H1 (cell line): ENCODE results near the gene ATG9B. TPM values are rescaled to one million over a fixed set of nuclear protein-coding genes. Genes with fewer than 3 reads are reported as not detected.

Source experiments
- CTCF ChIA-PET: fragments of 300-600 bp; sonication (Branson Sonifier 250); formaldehyde crosslinking; loops from one replicate; lab custom pipeline; 2021; ENCODE audit not compliant: partially characterized antibody; lab: Charles Lee
- POLR2A ChIA-PET: fragments of 300-600 bp; sonication (Branson Sonifier 250); formaldehyde crosslinking; loops from one replicate; lab custom pipeline; 2021; ENCODE audit warnings: inconsistent platforms; ENCODE audit not compliant: partially characterized antibody; lab: Charles Lee
- DNase-seq, 2 experiments: peaks; one replicate each; pipeline versions ENCODE4 v3.0.0 to v3.0.0-alpha.2; 2010 to 2022; ENCODE audit warnings: low spot score in 2 of 2, low read depth in 1 of 2, mixed read lengths in 1 of 2
- FAIRE-seq: peaks from 2 replicates; lab custom pipeline; 2011; peaks lifted over from hg19 to GRCh38; lab: Jason Lieb, UNC
- H2AFZ ChIP-seq: 2 replicates; pipeline ENCODE4 v1.8.1; 2012; ENCODE audit warnings: low read length, inconsistent platforms
- H2AK5ac ChIP-seq: 2 replicates; pipeline ENCODE4 v1.6.1; 2013; ENCODE audit warnings: low read depth, low read length
- H2BK120ac ChIP-seq: replicated peaks from 2 replicates; pipeline ENCODE3; 2013; ENCODE audit warnings: low read depth, low read length, inconsistent platforms
- H2BK12ac ChIP-seq: 2 replicates; pipeline ENCODE4 v1.6.1; 2013; ENCODE audit warnings: low read depth, low read length
- H2BK15ac ChIP-seq: 2 replicates; pipeline ENCODE4 v1.6.1; 2013; ENCODE audit warnings: low read length
- H2BK20ac ChIP-seq: 2 replicates; pipeline ENCODE4 v1.6.1; 2013; ENCODE audit warnings: low read length
- H2BK5ac ChIP-seq: 2 replicates; pipeline ENCODE4 v1.6.1; 2013; ENCODE audit warnings: low read depth, low read length
- H3K14ac ChIP-seq: 2 replicates; pipeline ENCODE4 v1.6.1; 2013; ENCODE audit warnings: inconsistent platforms; ENCODE audit not compliant: insufficient read length
- H3K18ac ChIP-seq: 2 replicates; pipeline ENCODE4 v1.6.1; 2013; ENCODE audit warnings: low read length; ENCODE audit errors: extremely low read depth
- H3K23ac ChIP-seq: 2 replicates; pipeline ENCODE4 v1.6.1; 2013; ENCODE audit warnings: inconsistent platforms; ENCODE audit not compliant: insufficient read length
- H3K23me2 ChIP-seq: 2 replicates; pipeline ENCODE4 v1.6.1; 2013; ENCODE audit warnings: low read depth, low read length
- H3K27ac ChIP-seq: 2 replicates; pipeline ENCODE4 v1.6.1; 2011; ENCODE audit warnings: low read depth, low read length, inconsistent platforms
- H3K27me3 ChIP-seq, 4 experiments: replicated peaks in 1 of 4; 1 replicate in 1 of 4; 2 replicates in 3 of 4; pipeline versions ENCODE4 v1.6.1 to v1.8.1; 2011 to 2013; ENCODE audit warnings: low read length in 3 of 4, mild to moderate bottlenecking in 3 of 4, inconsistent platforms in 2 of 4, mixed read lengths in 2 of 4, moderate library complexity in 1 of 4; ENCODE audit not compliant: control insufficient read depth in 3 of 4, insufficient read depth in 3 of 4; ENCODE audit errors: extremely low read depth in 1 of 4
- H3K36me3 ChIP-seq, 4 experiments: 2 replicates each; pipeline versions ENCODE4 v1.6.1 to v1.8.1; 2011 to 2013; ENCODE audit warnings: mild to moderate bottlenecking in 4 of 4, low read length in 3 of 4, moderate library complexity in 2 of 4, control low read depth in 1 of 4, inconsistent platforms in 1 of 4; ENCODE audit not compliant: insufficient read depth in 4 of 4, control insufficient read depth in 2 of 4
- H3K4ac ChIP-seq: replicated peaks from 2 replicates; pipeline ENCODE3; 2013; ENCODE audit warnings: low read length, low read depth, mixed read lengths, inconsistent platforms; ENCODE audit not compliant: insufficient read length
- H3K4me1 ChIP-seq, 4 experiments: replicated peaks in 1 of 4; 1 replicate in 1 of 4; 2 replicates in 3 of 4; pipeline versions ENCODE4 v1.6.1 to v1.8.1; 2011 to 2013; ENCODE audit warnings: low read length in 3 of 4, inconsistent platforms in 2 of 4, mixed read lengths in 1 of 4; ENCODE audit not compliant: insufficient read depth in 4 of 4, control insufficient read depth in 3 of 4
- H3K4me2 ChIP-seq, 2 experiments: 2 replicates each; pipeline versions ENCODE4 v1.6.1 to v1.8.1; 2011 to 2013; ENCODE audit warnings: low read depth in 2 of 2, low read length in 2 of 2, control low read depth in 1 of 2, inconsistent platforms in 1 of 2, mild to moderate bottlenecking in 1 of 2; ENCODE audit not compliant: insufficient read depth in 1 of 2
- H3K4me3 ChIP-seq, 4 experiments: fragments of 200-600, 300-600 bp in 1 of 4; sonication (generic), shearing (Covaris generic), sonication (Bioruptor Twin) in 1 of 4; 2 replicates each; pipeline versions ENCODE4 v1.5.1 to v1.8.1; 2011 to 2016; ENCODE audit warnings: low read length in 4 of 4, low read depth in 3 of 4, control low read depth in 2 of 4, inconsistent platforms in 2 of 4, mild to moderate bottlenecking in 2 of 4, mixed read lengths in 1 of 4, moderate library complexity in 1 of 4; ENCODE audit not compliant: insufficient read depth in 2 of 4; ENCODE audit errors: extremely low read depth in 1 of 4
- H3K56ac ChIP-seq: replicated peaks from 2 replicates; pipeline ENCODE3; 2013; ENCODE audit warnings: low read depth, mild to moderate bottlenecking, mixed read lengths, low read length, inconsistent platforms; ENCODE audit not compliant: insufficient read length
- H3K79me1 ChIP-seq: 2 replicates; pipeline ENCODE4 v1.6.1; 2013; ENCODE audit warnings: low read depth, low read length, control low read depth
- H3K79me2 ChIP-seq, 2 experiments: 2 replicates each; pipeline versions ENCODE4 v1.6.1 to v1.8.1; 2012 to 2013; ENCODE audit warnings: low read length in 2 of 2, mild to moderate bottlenecking in 2 of 2, inconsistent platforms in 1 of 2; ENCODE audit not compliant: insufficient read depth in 2 of 2, control insufficient read depth in 1 of 2
- H3K9ac ChIP-seq, 4 experiments: replicated peaks in 1 of 4; 1 replicate in 1 of 4; 2 replicates in 3 of 4; pipeline versions ENCODE4 v1.6.1 to v1.8.1; 2011 to 2013; ENCODE audit warnings: low read depth in 3 of 4, low read length in 3 of 4, control low read depth in 2 of 4, mild to moderate bottlenecking in 2 of 4, moderate library complexity in 2 of 4, inconsistent platforms in 1 of 4; ENCODE audit errors: extremely low read depth in 1 of 4
- H3K9me3 ChIP-seq, 2 experiments: 2 replicates each; pipeline versions ENCODE4 v1.6.1 to v1.8.1; 2012 to 2013; ENCODE audit warnings: mild to moderate bottlenecking in 2 of 2, moderate library complexity in 2 of 2, control low read depth in 1 of 2, inconsistent platforms in 1 of 2, low read depth in 1 of 2, low read length in 1 of 2, mixed read lengths in 1 of 2; ENCODE audit not compliant: insufficient read depth in 2 of 2
- H4K20me1 ChIP-seq, 2 experiments: replicated peaks in 1 of 2; 2 replicates each; pipeline versions ENCODE3 to v1.8.1; 2011 to 2013; ENCODE audit warnings: inconsistent platforms in 2 of 2, low read length in 2 of 2, mild to moderate bottlenecking in 1 of 2; ENCODE audit not compliant: insufficient read depth in 2 of 2, control insufficient read depth in 1 of 2
- H4K5ac ChIP-seq: 2 replicates; pipeline ENCODE4 v1.6.1; 2013; ENCODE audit warnings: low read length, low read depth, mixed read lengths, inconsistent platforms; ENCODE audit not compliant: insufficient read length
- H4K8ac ChIP-seq: 2 replicates; pipeline ENCODE4 v1.8.0; 2013; ENCODE audit warnings: mild to moderate bottlenecking, moderate library complexity, low read length, inconsistent platforms; ENCODE audit not compliant: insufficient read depth; ENCODE audit errors: extremely low read depth
- H4K91ac ChIP-seq: replicated peaks from 2 replicates; pipeline ENCODE3; 2013; ENCODE audit warnings: low read length, mixed read lengths, inconsistent platforms; ENCODE audit not compliant: insufficient read length
- BRCA1 ChIP-seq: IDR thresholded peaks from 2 replicates; pipeline ENCODE4 v1.6.1; 2012; ENCODE audit warnings: low read depth, low read length, improper control_type of control experiment
- CHD2 ChIP-seq: IDR thresholded peaks from 2 replicates; pipeline ENCODE4 v1.6.1; 2012; ENCODE audit warnings: low read length, improper control_type of control experiment
- KDM5A ChIP-seq: fragments of 200-600 bp; IDR thresholded peaks from 2 replicates; pipeline ENCODE4 v1.7.1; 2012; ENCODE audit warnings: mild to moderate bottlenecking, low read length, inconsistent platforms, mixed read lengths
- MAFK ChIP-seq: IDR thresholded peaks from 2 replicates; pipeline ENCODE4 v1.6.1; 2012; ENCODE audit warnings: low read depth, mild to moderate bottlenecking, improper control_type of control experiment, low read length
- POLR2AphosphoS5 ChIP-seq: IDR thresholded peaks from 2 replicates; pipeline ENCODE4 v1.6.1; 2011; ENCODE audit warnings: low read depth, low read length
- SIN3A ChIP-seq, 2 experiments: IDR thresholded peaks in 1 of 2; conservative IDR thresholded peaks in 1 of 2; 2 replicates each; pipeline ENCODE4 v1.6.1; 2011 to 2012; ENCODE audit warnings: low read length in 2 of 2, improper control_type of control experiment in 1 of 2, low read depth in 1 of 2, mild to moderate bottlenecking in 1 of 2
- WGBS, 2 experiments: shearing (Covaris generic) in 1 of 2; methylation state at CpG; one replicate each; pipeline versions ENCODE4 v1.1.6 to v1.1.7; 2013 to 2015; ENCODE audit warnings: low lambda C conversion rate in 2 of 2, mixed read lengths in 2 of 2, inconsistent platforms in 1 of 2, low coverage in 1 of 2, missing lambda C conversion rate in 1 of 2; ENCODE audit not compliant: insufficient replicate concordance in 2 of 2, insufficient coverage in 1 of 2, insufficient read length in 1 of 2; ENCODE audit errors: extremely low coverage in 1 of 2, missing lambda C conversion rate in 1 of 2; 5-methylcytosine and 5-hydroxymethylcytosine counted together
- polyA plus RNA-seq, 7 experiments: library from polyadenylated mRNA; depleted of rRNA in 3 of 7; stranded (reverse) in 5 of 7; unstranded in 2 of 7; fragments of >200 nt in 5 of 7; fragments of 200-250 nt in 2 of 7; gene quantifications; 1 replicate in 5 of 7; 2 replicates in 1 of 7; 4 replicates in 1 of 7; pipeline versions ENCODE4 v1.2.1 to v1.2.3, GENCODE V29; 2011 to 2013; ENCODE audit warnings: missing spikeins in 2 of 7, mixed read lengths in 2 of 7
- total RNA-seq: library from RNA; stranded (reverse); fragmentation: NEBNext Ultra II Directional; extraction: Animal tissue kit (Norgen Biotek cat#: 25700); gene quantifications from 2 replicates; pipeline ENCODE4 v1.2.1, GENCODE V29; 2021

ATG9B gene
- total and polyA plus RNA-seq, 2 of the 8 experiments (the other 6 are each of a cell fraction or from before 2014, with no cell fraction given) = 1.4 to 2.3 TPM

DNA sequence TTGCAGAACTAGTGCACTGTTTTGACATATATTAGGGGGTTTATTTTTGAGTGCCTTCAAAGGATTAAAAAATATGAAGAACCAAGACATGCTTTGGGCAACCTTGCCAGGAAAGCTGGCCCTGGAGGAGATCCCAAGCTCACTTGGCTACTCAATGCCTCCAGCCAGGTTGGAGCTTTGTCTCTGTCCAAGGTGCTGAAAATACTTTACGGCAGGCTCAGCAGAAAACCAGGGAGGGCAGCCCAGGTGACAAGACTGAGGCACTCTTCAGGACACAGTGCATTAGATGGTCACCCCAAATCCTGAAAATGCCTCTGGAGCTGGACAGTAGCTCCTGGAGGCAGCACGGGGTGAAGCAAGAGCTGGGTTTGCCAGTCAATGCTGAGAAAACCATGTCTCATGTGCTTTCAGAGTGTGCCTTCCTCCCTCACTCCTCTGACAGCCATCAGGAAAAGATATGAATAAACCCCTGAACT, 40.4 kb downstream of the ATG9B start:
- Histone ChIP-seq H2BK120ac (no peak overlapping the region), H3K79me1 (no peaks in the 10 kb centered on the region), H3K56ac (no peak overlapping the region), H3K14ac (no peak overlapping the region), H2BK15ac (no peak overlapping the region), H4K5ac (no peak overlapping the region), H3K4me2 (no peak overlapping the region), H4K91ac (no peak overlapping the region), H3K4me1 (peaks cover 6 to 22% (median 14%) of the 10 kb centered on the region in 4 experiments), H2BK12ac (no peak overlapping the region), H3K18ac (no peak overlapping the region), H2AFZ (no peak overlapping the region), H2BK20ac (no peak overlapping the region), H4K8ac (no peak overlapping the region), H3K4ac (no peak overlapping the region), H3K9ac (no peak overlapping the region), H4K20me1 (peaks cover 0 to 2% of the 10 kb centered on the region in 2 experiments), H3K79me2 (no peaks in the 10 kb centered on the region), H3K23me2 (peaks cover 2% of the 10 kb centered on the region; the same call in 1 of the 2 replicates), H2BK5ac (no peak overlapping the region), H3K36me3 (no peaks in the 10 kb centered on the region), H2AK5ac (no peak overlapping the region), H3K27ac (no peak overlapping the region), H3K9me3 (no peaks in the 10 kb centered on the region), H3K23ac (no peak overlapping the region), H3K4me3 (no peak overlapping the region), H3K27me3 (peaks cover 0 to 16% (median 9%) of the 10 kb centered on the region in 4 experiments; a peak in 6 of 7 replicates)
- ChIA-PET CTCF (interaction anchor here (0.6 to 27.0 kb wide), 20 partner anchors 11 to 204 kb away, joined by 3 to 797 read pairs (median 6); partner anchors contain the start of gene ABCB8), POLR2A (interaction anchor here (0.9 to 1.4 kb wide), 4 partner anchors 11 to 17 kb away, joined by 3 read pairs; no protein-coding TSS in a partner anchor)
- 32% methylated on average over 2 of the region's 2 CpGs; no CpG with 5 or more reads in 1 of the 2 experiments for WGBS, 2 experiments
- FAIRE-seq (peak; percentile 93), DNase-seq (peak in 1 of 2 experiments; percentile 78)
- no peak for TF ChIP-seq CHD2
- no peak for TF ChIP-seq BRCA1
- TF ChIP-seq SIN3A (conservative IDR thresholded peaks at IDR 0.05 in 1 of 2, IDR thresholded peaks at IDR 0.05 in 1 of 2; ENCODE audit: low read depth in 1 of 2, low read length in 2 of 2) = peak; percentile 86 to 89
- no peak for TF ChIP-seq POLR2AphosphoS5
- TF ChIP-seq MAFK = peak; percentile 63; the same call in 1 of the 2 replicates
- no peak for TF ChIP-seq KDM5A
